Measurements from ENCODE around the gene MUCL3.

MUCL3 gene

GRCh38 chr6:30942338-30943060, 1.7 kb downstream of the MUCL3 start:
- DNase-seq (ENCODE audit: insufficient read length, low spot score), result peak; percentile 87

GRCh38 chr6:30944051-30944450, 3.3 kb downstream of the MUCL3 start:
- FAIRE-seq (no peak), DNase-seq (ENCODE audit: insufficient read length, low spot score) (no peak)
- TF ChIP-seq POLR2A (IDR thresholded peaks at IDR 0.05; ENCODE audit: low read depth, low read length), result no peak

More at GRCh38 chr6:30942338-30943060, 1.7 kb downstream of the MUCL3 start:
- TF ChIP-seq POLR2A (IDR thresholded peaks at IDR 0.05; ENCODE audit: low read depth, low read length), result no peak
- FAIRE-seq, result peak; percentile 43

- no peak for TF ChIP-seq POLR2A (IDR thresholded peaks at IDR 0.05; ENCODE audit: low read depth, low read length)
- FAIRE-seq, result no peak
- DNase-seq (ENCODE audit: insufficient read length, low spot score), result no peak
Observed at GRCh38 chr6:30945281-30945680, 4.5 kb downstream of the MUCL3 start.

- no peak for DNase-seq (ENCODE audit: insufficient read length, low spot score)
- no peak for FAIRE-seq
- TF ChIP-seq POLR2A (IDR thresholded peaks at IDR 0.05; ENCODE audit: low read depth, low read length), result no peak
Observed at GRCh38 chr6:30947231-30947630, 6.5 kb downstream of the MUCL3 start.

DNA sequence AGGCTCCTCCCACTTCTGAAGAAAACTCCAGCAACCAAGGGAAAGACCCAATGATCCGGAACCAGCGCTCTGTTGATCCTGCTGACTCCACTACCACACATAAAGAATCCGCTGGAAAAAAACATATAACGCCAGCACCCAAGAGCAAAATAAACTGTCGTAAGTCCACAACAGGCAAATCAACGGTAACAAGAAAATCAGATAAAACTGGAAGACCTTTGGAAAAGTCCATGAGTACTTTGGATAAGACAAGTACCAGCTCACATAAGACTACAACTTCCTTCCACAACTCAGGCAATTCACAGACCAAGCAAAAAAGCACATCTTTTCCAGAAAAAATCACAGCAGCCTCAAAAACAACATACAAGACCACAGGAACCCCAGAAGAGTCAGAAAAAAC, 8.0 kb downstream of the MUCL3 start:
- DNase-seq (ENCODE audit: insufficient read length, low spot score) (no peak), FAIRE-seq (no peak)
- no peak for TF ChIP-seq POLR2A (IDR thresholded peaks at IDR 0.05; ENCODE audit: low read depth, low read length)

DNA sequence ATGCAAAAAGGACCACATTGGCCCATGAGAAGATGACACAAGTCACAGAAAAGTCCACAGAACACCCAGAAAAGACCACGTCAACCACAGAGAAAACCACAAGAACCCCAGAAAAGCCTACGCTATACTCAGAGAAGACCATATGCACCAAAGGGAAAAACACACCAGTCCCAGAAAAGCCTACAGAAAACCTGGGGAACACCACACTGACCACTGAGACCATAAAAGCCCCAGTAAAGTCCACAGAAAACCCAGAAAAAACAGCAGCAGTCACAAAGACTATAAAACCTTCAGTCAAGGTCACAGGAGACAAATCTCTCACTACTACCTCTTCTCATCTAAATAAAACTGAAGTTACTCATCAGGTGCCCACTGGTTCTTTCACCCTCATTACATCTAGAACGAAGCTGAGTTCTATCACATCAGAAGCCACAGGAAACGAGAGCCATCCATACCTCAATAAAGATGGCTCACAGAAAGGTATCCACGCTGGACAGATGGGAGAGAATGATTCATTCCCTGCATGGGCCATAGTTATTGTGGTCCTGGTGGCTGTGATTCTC, 11.2 kb downstream of the MUCL3 start:
- DNase-seq (ENCODE audit: insufficient read length, low spot score), result no peak
- TF ChIP-seq POLR2A (IDR thresholded peaks at IDR 0.05; ENCODE audit: low read depth, low read length), result no peak
- FAIRE-seq, result no peak

- TF ChIP-seq POLR2A (IDR thresholded peaks at IDR 0.05; ENCODE audit: low read depth, low read length), result no peak
- FAIRE-seq (no peak), DNase-seq (ENCODE audit: insufficient read length, low spot score) (no peak)
Observed at GRCh38 chr6:30954631-30955366, 14.0 kb downstream of the MUCL3 start.

DNA sequence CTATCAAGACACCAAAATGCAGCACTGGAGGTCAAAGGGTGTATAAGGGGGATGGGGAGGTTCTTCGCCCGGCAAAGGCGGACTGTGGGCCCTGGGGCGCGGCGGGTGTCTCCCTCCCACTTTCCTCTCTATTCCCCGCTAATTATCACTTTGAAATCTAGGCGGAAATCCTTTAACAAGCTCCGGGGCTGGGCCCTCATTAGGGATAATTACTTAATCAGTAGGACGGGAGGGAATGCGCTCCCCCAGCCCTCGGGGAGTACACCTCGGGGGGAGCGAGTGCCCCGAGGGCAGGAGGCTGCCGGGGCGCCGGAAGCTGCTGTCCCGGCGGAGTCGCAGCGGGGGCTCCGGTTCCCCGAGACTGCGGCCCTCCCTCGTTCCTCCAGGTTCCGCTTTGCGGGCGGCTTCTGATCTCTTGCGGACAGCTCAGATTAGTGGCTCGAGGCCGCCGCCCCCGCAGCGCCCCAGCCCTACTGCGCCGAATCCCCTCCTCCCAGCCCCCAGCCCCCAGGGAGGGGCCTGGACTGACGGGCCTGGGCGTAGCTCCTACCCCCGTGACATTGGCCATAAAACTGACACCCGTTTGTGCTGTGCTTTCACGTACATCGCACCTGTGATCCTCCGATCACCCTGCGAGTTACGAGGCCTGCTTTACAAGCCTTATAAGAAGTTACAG, 14.7 kb downstream of the MUCL3 start:
- no peak for TF ChIP-seq POLR2A (IDR thresholded peaks at IDR 0.05; ENCODE audit: low read depth, low read length)
- no peak for FAIRE-seq

GRCh38 chr6:30957716-30958115, 16.9 kb downstream of the MUCL3 start:
- DNase-seq (ENCODE audit: insufficient read length, low spot score) (no peak), FAIRE-seq (no peak)
- TF ChIP-seq POLR2A (IDR thresholded peaks at IDR 0.05; ENCODE audit: low read depth, low read length), result no peak

More for the DNA sequence above, 14.7 kb downstream of the MUCL3 start:
- no peak for DNase-seq (ENCODE audit: insufficient read length, low spot score)

DNA sequence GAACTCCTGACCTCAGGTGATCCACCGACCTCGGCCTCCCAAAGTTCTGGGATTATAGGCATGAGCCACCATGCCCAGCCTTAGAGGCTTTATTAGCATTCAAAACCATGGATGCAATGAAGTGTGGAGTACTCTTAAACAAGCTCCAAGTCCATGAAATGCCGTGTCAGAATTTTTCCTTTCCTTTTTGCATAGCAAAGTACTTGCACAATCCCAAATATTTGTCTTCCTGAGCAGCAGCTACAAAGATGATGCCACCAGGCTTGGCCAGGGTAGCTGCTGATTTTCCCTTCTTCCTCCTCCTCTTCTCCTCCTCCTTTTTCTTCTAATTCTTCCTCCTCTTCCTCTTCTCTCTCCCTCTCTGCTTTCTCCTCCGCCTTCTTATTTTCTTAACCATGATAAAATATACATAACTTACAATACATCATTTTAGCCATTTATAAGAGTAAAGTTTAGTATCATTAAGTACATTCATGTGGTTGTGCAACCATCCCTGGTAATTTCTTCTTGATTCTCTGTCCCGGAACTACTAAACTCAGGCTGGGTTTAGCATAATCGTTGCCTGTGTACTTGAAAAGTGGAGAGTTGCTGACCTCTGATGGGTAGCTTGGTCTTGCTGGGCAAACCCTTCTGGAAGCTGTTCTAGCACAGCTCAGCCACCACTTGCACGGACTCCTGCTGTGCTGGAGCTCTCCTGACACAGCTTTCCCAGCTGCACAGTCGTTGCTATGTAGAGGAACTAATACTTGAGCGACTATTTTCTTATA, 20.3 kb downstream of the MUCL3 start:
- no peak for TF ChIP-seq POLR2A (IDR thresholded peaks at IDR 0.05; ENCODE audit: low read depth, low read length)
- DNase-seq (ENCODE audit: insufficient read length, low spot score) (no peak), FAIRE-seq (no peak)

GRCh38 chr6:30962716-30963115, 21.9 kb downstream of the MUCL3 start:
- no peak for TF ChIP-seq POLR2A (IDR thresholded peaks at IDR 0.05; ENCODE audit: low read depth, low read length)
- DNase-seq (ENCODE audit: insufficient read length, low spot score), result no peak
- no peak for FAIRE-seq

GRCh38 chr6:30963641-30964040, 22.9 kb downstream of the MUCL3 start:
- FAIRE-seq (peak; percentile 62), DNase-seq (ENCODE audit: insufficient read length, low spot score) (peak; percentile 56)
- TF ChIP-seq POLR2A (IDR thresholded peaks at IDR 0.05; ENCODE audit: low read depth, low read length), result no peak

GRCh38 chr6:30964075-30964474, 23.3 kb downstream of the MUCL3 start:
- DNase-seq (ENCODE audit: insufficient read length, low spot score), result no peak
- no peak for TF ChIP-seq POLR2A (IDR thresholded peaks at IDR 0.05; ENCODE audit: low read depth, low read length)
- no peak for FAIRE-seq
